ENCODE data around the gene RIPK4. TPM values are rescaled to one million over a fixed set of nuclear protein-coding genes. Genes with fewer than 3 reads are reported as not detected.

The RIPK4 gene
- total and polyA plus RNA-seq, 2 of the 13 experiments (the other 11 are each of a cell fraction or from before 2014, with no cell fraction given) = 3.1 to 4.9 TPM

- H4K20me1 ChIP-seq (ENCODE audit: insufficient read depth, low read length) = no peaks in the 10 kb centered on the region
- no peak overlapping the region for H3K4me3 ChIP-seq (replicated peaks in 1 of 3; ENCODE audit: insufficient read depth in 1 of 3, low read depth in 2 of 3, low read length in 3 of 3)
- H3K27ac ChIP-seq (ENCODE audit: extremely low read length, insufficient read depth, low read length) = no peak overlapping the region
- CTCF ChIA-PET (ENCODE audit: low intra/inter-chr PET ratio, low total read pairs) = no interaction called here
- peaks cover 10 to 28% of the 10 kb centered on the region in 2 experiments; a peak in 4 of 5 replicates for H3K36me3 ChIP-seq (replicated peaks in 1 of 2; ENCODE audit: control insufficient read depth in 1 of 2, insufficient read depth in 2 of 2, low read length in 2 of 2)
- no peak for FAIRE-seq
- H3K9me3 ChIP-seq (ENCODE audit: low read length) = peaks cover 13% of the 10 kb centered on the region; the same call in 1 of the 2 replicates
- no peak for ATAC-seq
- no peak overlapping the region for H3K9ac ChIP-seq (ENCODE audit: insufficient read depth, low read depth, low read length)
- WGBS (ENCODE audit: low lambda C conversion rate) = 85% methylated on average over 1 of the region's 2 CpGs
- no peak overlapping the region for H3K4me2 ChIP-seq (ENCODE audit: low read depth, low read length)
- in situ Hi-C loops (cut with HindIII; ENCODE audit: extremely low pct_ligation_motif_present, low pct_unique_long_range_greater_than_20kb) = no loop called here
- BruUV-seq (replicated peaks) = no TSS peak
- H3K27me3 ChIP-seq (ENCODE audit: control insufficient read depth in 1 of 2, insufficient read depth in 2 of 2, low read length in 2 of 2) = peaks cover 0 to 3% of the 10 kb centered on the region in 2 experiments; a peak in 2 of 5 replicates
- H3K79me2 ChIP-seq (ENCODE audit: insufficient read depth, low read length) = no peaks in the 10 kb centered on the region
- DNase-seq (ENCODE audit: low spot score) = no peak
- intact Hi-C loops (cut with micrococcal nuclease; ENCODE audit: unreplicated experiment) = no loop called here
- H3K4me1 ChIP-seq (ENCODE audit: insufficient read depth, low read length) = no peaks in the 10 kb centered on the region
- POLR2A ChIA-PET = no interaction called here
- H2AFZ ChIP-seq (ENCODE audit: low read length) = no peak overlapping the region
- TF ChIP-seq ZNF670 (CRISPR knock-in tag; IDR thresholded peaks at IDR 0.05; ENCODE audit: borderline replicate concordance) (no peak), TEAD2 (CRISPR knock-in tag; IDR thresholded peaks at IDR 0.05) (no peak), ZNF326 (CRISPR knock-in tag; IDR thresholded peaks at IDR 0.05; ENCODE audit: borderline replicate concordance) (no peak), ZNF382 (CRISPR knock-in tag; IDR thresholded peaks at IDR 0.05; ENCODE audit: borderline replicate concordance) (no peak), GTF2F1 (IDR thresholded peaks at IDR 0.05; ENCODE audit: low read length) (no peak), ZNF318 (CRISPR knock-in tag; IDR thresholded peaks at IDR 0.05) (no peak), SCMH1 (CRISPR knock-in tag; IDR thresholded peaks at IDR 0.05; ENCODE audit: borderline replicate concordance) (no peak), MBD4 (IDR thresholded peaks at IDR 0.05; ENCODE audit: borderline replicate concordance, low read length) (no peak), FOXC1 (CRISPR knock-in tag; IDR thresholded peaks at IDR 0.05; ENCODE audit: borderline replicate concordance) (no peak), ZKSCAN5 (CRISPR knock-in tag; IDR thresholded peaks at IDR 0.05) (no peak), U2AF1 (optimal IDR thresholded peaks at IDR 0.05; ENCODE audit: low read depth, low read length) (no peak), ZNF512 (CRISPR knock-in tag; IDR thresholded peaks at IDR 0.05) (no peak)
- TF ChIP-seq, protein P1, sequence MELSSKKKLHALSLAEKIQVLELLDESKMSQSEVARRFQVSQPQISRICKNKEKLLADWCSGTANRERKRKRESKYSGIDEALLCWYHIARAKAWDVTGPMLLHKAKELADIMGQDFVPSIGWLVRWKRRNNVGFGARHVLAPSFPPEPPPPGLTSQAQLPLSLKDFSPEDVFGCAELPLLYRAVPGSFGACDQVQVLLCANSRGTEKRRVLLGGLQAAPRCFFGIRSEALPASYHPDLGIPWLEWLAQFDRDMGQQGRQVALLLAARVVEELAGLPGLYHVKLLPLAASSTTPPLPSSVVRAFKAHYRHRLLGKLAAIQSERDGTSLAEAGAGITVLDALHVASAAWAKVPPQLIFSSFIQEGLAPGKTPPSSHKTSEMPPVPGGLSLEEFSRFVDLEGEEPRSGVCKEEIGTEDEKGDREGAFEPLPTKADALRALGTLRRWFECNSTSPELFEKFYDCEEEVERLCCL (CRISPR knock-in tag; IDR thresholded peaks at IDR 0.05; ENCODE audit: borderline replicate concordance) = no peak
These were observed 30.4 kb downstream of the RIPK4 start for GRCh38 chr21:41736423-41736822.
